Endodermal cell (in vitro differentiated cells): Measurements from ENCODE around the gene SPECC1. TPM values are rescaled to one million over a fixed set of nuclear protein-coding genes. Genes with fewer than 3 reads are reported as not detected.
A peak's percentile ranks its signal among the peaks of the same experiment; 100 is the strongest.

Experiments used
- DNase-seq: peaks from one replicate; pipeline ENCODE4 v3.0.0-alpha.2; 2017
- H3K27ac ChIP-seq: 2 replicates; pipeline ENCODE4 v1.5.1; 2013; ENCODE audit warnings: mild to moderate bottlenecking, low read depth, low read length, moderate library complexity
- H3K27me3 ChIP-seq: 2 replicates; pipeline ENCODE4 v1.6.1; 2013; ENCODE audit warnings: mild to moderate bottlenecking, low read length, moderate library complexity; ENCODE audit not compliant: insufficient read depth, control insufficient read depth, poor library complexity, severe bottlenecking
- H3K36me3 ChIP-seq: 2 replicates; pipeline ENCODE4 v1.7.0; 2013; ENCODE audit warnings: mild to moderate bottlenecking, low read length, moderate library complexity; ENCODE audit not compliant: control insufficient read depth, insufficient read depth
- H3K4me1 ChIP-seq: one replicate; pipeline ENCODE4 v1.7.0; 2013; ENCODE audit warnings: low read length; ENCODE audit not compliant: control insufficient read depth, insufficient read depth
- H3K4me3 ChIP-seq: 2 replicates; pipeline ENCODE4 v1.5.1; 2013; ENCODE audit warnings: mild to moderate bottlenecking, low read length, moderate library complexity
- H3K9ac ChIP-seq: 2 replicates; pipeline ENCODE4 v1.6.1; 2013; ENCODE audit warnings: mild to moderate bottlenecking, low read length, moderate library complexity; ENCODE audit not compliant: poor library complexity, severe bottlenecking; ENCODE audit errors: extremely low read depth
- H3K9me3 ChIP-seq: 2 replicates; pipeline ENCODE4 v1.6.1; 2013; ENCODE audit warnings: mild to moderate bottlenecking, low read length, moderate library complexity; ENCODE audit not compliant: control insufficient read depth
- H3K27ac Mint-ChIP-seq: 2 replicates; pipeline ENCODE4 v1.8.0; 2020; ENCODE audit warnings: mixed read lengths
- H3K27me3 Mint-ChIP-seq: 2 replicates; pipeline ENCODE4 v1.8.0; 2021; ENCODE audit warnings: mild to moderate bottlenecking, mixed read lengths; ENCODE audit not compliant: insufficient read depth
- H3K36me3 Mint-ChIP-seq: 2 replicates; pipeline ENCODE4 v1.8.0; 2020; ENCODE audit warnings: low read depth, mixed read lengths
- H3K4me1 Mint-ChIP-seq: 2 replicates; pipeline ENCODE4 v1.8.0; 2020; ENCODE audit warnings: mixed read lengths
- H3K4me3 Mint-ChIP-seq: 2 replicates; pipeline ENCODE4 v1.8.0; 2020; ENCODE audit warnings: mild to moderate bottlenecking, moderate library complexity, mixed read lengths
- H3K9me3 Mint-ChIP-seq: 2 replicates; pipeline ENCODE4 v1.8.0; 2020; ENCODE audit warnings: mild to moderate bottlenecking, mixed read lengths
- CTCF ChIP-seq: fragments of 200-600 bp; sonication (generic); conservative IDR thresholded peaks from 2 replicates; pipeline ENCODE4 v1.5.0; 2021; ENCODE audit warnings: antibody characterized with exemption, mild to moderate bottlenecking
- WGBS, 2 experiments: methylation state at CpG; one replicate each; pipeline versions ENCODE4 v1.1.5 to v1.1.7; 2013; ENCODE audit warnings: missing lambda C conversion rate in 2 of 2, mixed read lengths in 1 of 2; ENCODE audit not compliant: insufficient coverage in 1 of 2, insufficient read length in 1 of 2; 5-methylcytosine and 5-hydroxymethylcytosine counted together
- total RNA-seq, 2 donors: library from RNA; stranded (reverse); fragmentation: NEBNext Ultra II Directional in 1 of 2; extraction: Animal tissue kit (Norgen Biotek cat#: 25700) in 1 of 2; gene quantifications; 2 replicates in 1 of 2; 3 replicates in 1 of 2; pipeline ENCODE4 v1.2.1, GENCODE V29; 2021

The SPECC1 gene
- total RNA-seq, 2 donors from 2014 or later: 48.7 to 60.6 TPM

GRCh38 chr17:20114466-20114865 is 105.3 kb downstream of the SPECC1 start:
- Mint-ChIP-seq H3K9me3 (peaks cover 2% of the 10 kb centered on the region), H3K4me1 (no peaks in the 10 kb centered on the region), H3K27ac (no peak overlapping the region), H3K36me3 (no peaks in the 10 kb centered on the region), H3K27me3 (no peaks in the 10 kb centered on the region), H3K4me3 (no peak overlapping the region)
- H3K27me3 ChIP-seq: no peaks in the 10 kb centered on the region
- H3K27ac ChIP-seq: no peak overlapping the region
- no peaks in the 10 kb centered on the region for H3K9me3 ChIP-seq
- no peak for DNase-seq
- H3K36me3 ChIP-seq: no peaks in the 10 kb centered on the region
- H3K4me3 ChIP-seq: no peak overlapping the region
- WGBS, 2 experiments: 88% methylated on average over 2 of the region's 2 CpGs; no CpG with 5 or more reads in 1 of the 2 experiments
- H3K9ac ChIP-seq: no peak overlapping the region
- no peaks in the 10 kb centered on the region for H3K4me1 ChIP-seq
- no peak for TF ChIP-seq CTCF

- Mint-ChIP-seq H3K36me3 (no peaks in the 10 kb centered on the region), H3K4me1 (no peaks in the 10 kb centered on the region), H3K9me3 (no peaks in the 10 kb centered on the region), H3K27me3 (no peaks in the 10 kb centered on the region), H3K4me3 (no peak overlapping the region), H3K27ac (no peak overlapping the region)
- no peaks in the 10 kb centered on the region for H3K36me3 ChIP-seq
- 27 to 50% methylated on average over 4 to 7 of the region's 8 CpGs for WGBS, 2 experiments
- H3K9ac ChIP-seq: no peak overlapping the region
- no peak overlapping the region for H3K27ac ChIP-seq
- H3K9me3 ChIP-seq: no peaks in the 10 kb centered on the region
- H3K27me3 ChIP-seq: no peaks in the 10 kb centered on the region
- peak; percentile 85 for TF ChIP-seq CTCF
- peak; percentile 86 for DNase-seq
- no peaks in the 10 kb centered on the region for H3K4me1 ChIP-seq
- H3K4me3 ChIP-seq: no peak overlapping the region
Observed at GRCh38 chr17:20116683-20117309, 107.6 kb downstream of the SPECC1 start.

GRCh38 chr17:20118280-20118679 is 109.1 kb downstream of the SPECC1 start:
- Mint-ChIP-seq H3K4me3 (no peak overlapping the region), H3K9me3 (no peaks in the 10 kb centered on the region), H3K27ac (no peak overlapping the region), H3K36me3 (no peaks in the 10 kb centered on the region), H3K4me1 (no peaks in the 10 kb centered on the region), H3K27me3 (no peaks in the 10 kb centered on the region)
- no peak for TF ChIP-seq CTCF
- Histone ChIP-seq H3K27ac (no peak overlapping the region), H3K9ac (no peak overlapping the region), H3K36me3 (no peaks in the 10 kb centered on the region), H3K9me3 (no peaks in the 10 kb centered on the region), H3K4me1 (no peaks in the 10 kb centered on the region), H3K27me3 (no peaks in the 10 kb centered on the region), H3K4me3 (no peak overlapping the region)
- no CpG with 5 or more reads among the region's 1 CpG for WGBS, 2 experiments
- no peak for DNase-seq
